Prostate gland (tissue), 2 donors: ENCODE data around the gene PLAC8. TPM values are rescaled to one million over a fixed set of nuclear protein-coding genes. Genes with fewer than 3 reads are reported as not detected.

Experiments used
- DNase-seq: peaks from one replicate; pipeline ENCODE4 v3.0.0-alpha.2; 2019; ENCODE audit warnings: low spot score
- H3K27ac ChIP-seq, 2 donors: fragments of 200-600 bp; sonication (generic); 2 replicates each; pipeline ENCODE4 v1.5.1; 2017 to 2019
- H3K27me3 ChIP-seq: fragments of 200-600 bp; sonication (generic); replicated peaks from 2 replicates; pipeline ENCODE4 v1.5.1; 2019; ENCODE audit not compliant: insufficient read depth
- H3K36me3 ChIP-seq, 2 donors: fragments of 200-600 bp; sonication (generic); 1 replicate in 1 of 2; 2 replicates in 1 of 2; pipeline versions ENCODE4 v1.5.1 to v1.8.1; 2017 to 2019
- H3K4me1 ChIP-seq: fragments of 200-600 bp; sonication (generic); replicated peaks from 2 replicates; pipeline ENCODE4 v1.5.1; 2019
- H3K4me3 ChIP-seq, 2 donors: fragments of 200-600 bp; sonication (generic); 2 replicates each; pipeline ENCODE4 v1.5.1; 2017 to 2019
- H3K9me3 ChIP-seq: fragments of 200-600 bp; sonication (generic); 2 replicates; pipeline ENCODE4 v1.5.1; 2017
- CTCF ChIP-seq, 4 experiments: fragments of 200-600 bp in 2 of 4; fragments of 450-650 bp in 2 of 4; sonication (generic) in 2 of 4; IDR thresholded peaks; 1 replicate in 3 of 4; 2 replicates in 1 of 4; pipeline ENCODE4 v1.5.1; 2016 to 2019; ENCODE audit warnings: antibody characterized with exemption in 4 of 4, mild to moderate bottlenecking in 2 of 4, moderate library complexity in 2 of 4
- POLR2A ChIP-seq: fragments of 450-650 bp; IDR thresholded peaks from one replicate; pipeline ENCODE4 v1.6.1; 2016; ENCODE audit warnings: antibody characterized with exemption, mild to moderate bottlenecking
- POLR2AphosphoS5 ChIP-seq: sonication (generic); formaldehyde crosslinking; IDR thresholded peaks from one replicate; pipeline ENCODE4 v1.6.1; 2017; ENCODE audit warnings: antibody characterized with exemption
- WGBS: methylation state at CpG from one replicate; pipeline ENCODE4 v1.1.5; 2018; 5-methylcytosine and 5-hydroxymethylcytosine counted together
- intact Hi-C: fragments of 100-400 bp; cut with DNase I; formaldehyde crosslinking; loops from one replicate; pipeline ENCODE4 v1.14.2; 2022
- total RNA-seq, 2 donors: library from RNA; depleted of rRNA; stranded (reverse); fragments of >200 nt; gene quantifications; one replicate each; pipeline ENCODE4 v1.1.0, GENCODE V29; 2016

Gene PLAC8
- total RNA-seq, result 1 to 10 TPM; 2.6 to 3.9 TPM

DNA sequence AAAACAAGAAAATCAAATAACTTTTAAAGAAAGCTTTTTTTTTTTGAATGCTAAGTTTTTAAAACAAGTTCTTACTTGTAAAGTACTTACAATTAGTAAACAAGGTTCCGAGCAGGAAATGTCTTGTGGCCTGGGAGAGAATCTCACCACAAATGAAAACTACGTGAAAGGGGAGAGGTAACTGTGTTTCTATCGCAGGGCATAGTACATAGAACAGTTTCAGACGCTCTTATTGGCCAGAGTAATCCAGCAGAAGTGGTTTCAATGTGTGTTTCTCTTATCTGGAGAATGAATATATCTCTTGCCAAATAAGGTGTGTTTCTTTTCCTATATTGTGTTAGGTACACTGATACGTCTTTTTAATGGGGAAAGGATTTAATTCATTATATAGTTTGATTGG lies at the start of gene PLAC8:
Gene PLAC8, minus strand, starts transcription at position 154 of the 400 bp plus-strand sequence. CDS start 6,808 bp downstream, outside the sequence.
- no peaks in the 10 kb centered on the region for H3K4me1 ChIP-seq
- no peaks in the 10 kb centered on the region for H3K9me3 ChIP-seq
- no peaks in the 10 kb centered on the region for H3K27me3 ChIP-seq
- WGBS, result 39% methylated on average over 5 of the region's 5 CpGs
- no peak within 1 kb of the TSS for H3K4me3 ChIP-seq
- intact Hi-C loops, result no loop called here
- no peak for DNase-seq
- TF ChIP-seq POLR2A (no peak), POLR2AphosphoS5 (peak; percentile 32)
- no peak within 1 kb of the TSS for H3K27ac ChIP-seq
- no peaks in the 10 kb centered on the region for H3K36me3 ChIP-seq

DNA sequence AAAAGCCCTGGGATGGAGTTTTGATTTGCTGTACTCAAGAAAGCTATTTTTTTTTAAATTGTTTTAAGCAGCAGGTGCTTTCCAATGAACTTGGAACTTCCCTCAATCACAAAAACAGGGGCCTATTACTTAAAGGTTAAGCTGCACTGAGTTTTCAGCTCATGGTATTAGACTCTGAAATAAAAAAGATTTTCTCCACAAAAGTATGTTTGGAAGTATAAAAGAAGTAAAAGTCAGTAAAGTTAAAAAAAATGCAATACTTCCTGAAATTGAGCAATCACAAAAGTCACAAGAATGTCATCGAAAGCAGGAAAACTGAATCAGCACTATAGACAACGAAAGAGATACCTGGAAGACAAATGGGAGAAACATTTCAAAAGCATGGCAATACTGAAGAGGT lies 38.9 kb upstream of the PLAC8 start:
- TF ChIP-seq CTCF (IDR thresholded peaks at IDR 0.05), result no peak
- no peak for TF ChIP-seq POLR2A
- H3K36me3 ChIP-seq, result no peaks in the 10 kb centered on the region
- no peak overlapping the region for H3K27ac ChIP-seq
- no peaks in the 10 kb centered on the region for H3K4me1 ChIP-seq
- H3K27me3 ChIP-seq, result no peaks in the 10 kb centered on the region
- WGBS, result 80% methylated on average over 2 of the region's 2 CpGs
- no peak overlapping the region for H3K4me3 ChIP-seq
- H3K9me3 ChIP-seq, result no peaks in the 10 kb centered on the region
- no peak for DNase-seq
- intact Hi-C loops, result no loop called here

- TF ChIP-seq POLR2AphosphoS5, result no peak
- no peak for TF ChIP-seq POLR2A
- TF ChIP-seq CTCF (IDR thresholded peaks at IDR 0.05), result no peak
- intact Hi-C loops, result no loop called here
- Histone ChIP-seq H3K4me1 (no peaks in the 10 kb centered on the region), H3K9me3 (no peaks in the 10 kb centered on the region), H3K27me3 (no peaks in the 10 kb centered on the region), H3K4me3 (no peak overlapping the region), H3K27ac (no peak overlapping the region), H3K36me3 (no peaks in the 10 kb centered on the region)
- WGBS, result 68% methylated on average over 6 of the region's 6 CpGs
- DNase-seq, result no peak
Measured at GRCh38 chr4:83152746-83153145, 38.2 kb upstream of the PLAC8 start.

DNA sequence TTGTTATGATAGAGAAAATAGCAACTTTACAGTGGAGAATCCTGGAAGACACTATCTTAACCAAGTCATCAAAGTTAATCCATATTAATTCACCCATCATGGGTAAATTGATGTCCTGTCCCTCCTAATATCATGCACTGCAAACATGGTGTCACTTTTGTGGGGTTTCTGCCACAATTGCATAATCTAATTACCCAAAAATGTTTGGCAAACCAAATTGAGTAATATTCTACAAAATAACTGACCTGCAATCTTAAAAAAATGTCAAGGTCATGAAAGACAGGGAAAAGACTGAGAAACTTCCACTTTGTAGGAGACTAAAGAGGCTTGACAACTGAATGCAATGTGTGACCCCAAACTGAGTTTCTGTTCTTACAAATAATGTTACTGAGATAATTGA lies 37.1 kb upstream of the PLAC8 start:
- Histone ChIP-seq H3K36me3 (no peaks in the 10 kb centered on the region), H3K9me3 (no peaks in the 10 kb centered on the region), H3K27ac (no peak overlapping the region), H3K4me3 (no peak overlapping the region), H3K4me1 (no peaks in the 10 kb centered on the region), H3K27me3 (no peaks in the 10 kb centered on the region)
- no peak for DNase-seq
- TF ChIP-seq CTCF (IDR thresholded peaks at IDR 0.05) (no peak), POLR2AphosphoS5 (no peak), POLR2A (no peak)
- intact Hi-C loops, result no loop called here

DNA sequence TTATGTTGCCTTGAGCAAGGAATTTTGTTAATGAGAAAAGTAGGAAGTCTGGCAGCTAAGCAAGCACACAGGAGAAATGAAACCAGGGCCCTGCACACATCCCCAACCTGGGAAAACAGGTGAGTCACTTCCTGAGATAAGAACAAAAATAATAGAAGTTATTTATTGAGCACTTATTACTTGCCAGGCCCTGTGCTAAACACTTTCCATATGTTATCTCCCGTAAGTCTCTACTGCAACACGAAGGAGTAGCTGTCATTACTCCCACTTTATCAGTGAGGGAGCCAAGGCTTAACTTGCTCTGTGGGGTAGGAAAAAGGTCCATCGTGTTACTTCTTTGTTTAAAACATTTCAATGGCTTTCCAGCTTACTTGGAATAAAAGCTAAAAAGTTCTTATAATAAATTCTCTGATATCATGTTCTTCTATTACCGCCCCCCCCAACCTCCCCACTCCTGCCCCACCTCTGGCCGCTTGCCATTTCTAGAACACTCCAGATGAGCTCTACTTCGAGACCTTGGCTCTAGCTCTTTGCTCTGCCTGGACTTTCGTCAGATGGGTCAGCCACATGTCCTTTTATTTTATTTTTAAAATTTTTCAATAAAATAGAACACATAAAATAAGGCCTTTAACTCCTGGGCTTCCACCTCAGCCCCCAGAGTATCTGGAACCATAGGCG lies 36.3 kb upstream of the PLAC8 start:
- Histone ChIP-seq H3K9me3 (no peaks in the 10 kb centered on the region), H3K27ac (no peak overlapping the region), H3K36me3 (no peaks in the 10 kb centered on the region), H3K27me3 (no peaks in the 10 kb centered on the region), H3K4me1 (no peaks in the 10 kb centered on the region), H3K4me3 (no peak overlapping the region)
- TF ChIP-seq POLR2A, result no peak
- no peak for TF ChIP-seq POLR2AphosphoS5
- no peak for TF ChIP-seq CTCF (IDR thresholded peaks at IDR 0.05)
- WGBS, result 63% methylated on average over 8 of the region's 8 CpGs
- no peak for DNase-seq
- intact Hi-C loops, result no loop called here
